BE2C (cell line): ENCODE measurements around the gene TPCN2.

Experiments
- DNase-seq: peaks from one replicate; pipeline ENCODE4 v3.0.0-alpha.2; 2020
- H3K27me3 ChIP-seq: fragments of 250-450 bp; sonication (Bioruptor Pico); 2 replicates; pipeline ENCODE4 v1.5.1; 2020; ENCODE audit warnings: mild to moderate bottlenecking
- H3K36me3 ChIP-seq: fragments of 250-450 bp; sonication (Bioruptor Pico); 2 replicates; pipeline ENCODE4 v1.5.1; 2020; ENCODE audit warnings: mild to moderate bottlenecking
- H3K4me1 ChIP-seq: fragments of 250-450 bp; sonication (Bioruptor Pico); 2 replicates; pipeline ENCODE4 v1.5.1; 2020
- H3K4me3 ChIP-seq: 2 replicates; pipeline ENCODE4 v1.5.1; 2011; ENCODE audit warnings: low read depth, low read length
- H3K9me3 ChIP-seq: fragments of 250-450 bp; sonication (Bioruptor Pico); 2 replicates; pipeline ENCODE4 v1.5.1; 2020
- TF ChIP-seq, protein P1 (sequence below): IDR thresholded peaks from 2 replicates; pipeline ENCODE4 v1.5.1; 2012; ENCODE audit warnings: mild to moderate bottlenecking, low read depth, low read length

The TPCN2 gene

DNA sequence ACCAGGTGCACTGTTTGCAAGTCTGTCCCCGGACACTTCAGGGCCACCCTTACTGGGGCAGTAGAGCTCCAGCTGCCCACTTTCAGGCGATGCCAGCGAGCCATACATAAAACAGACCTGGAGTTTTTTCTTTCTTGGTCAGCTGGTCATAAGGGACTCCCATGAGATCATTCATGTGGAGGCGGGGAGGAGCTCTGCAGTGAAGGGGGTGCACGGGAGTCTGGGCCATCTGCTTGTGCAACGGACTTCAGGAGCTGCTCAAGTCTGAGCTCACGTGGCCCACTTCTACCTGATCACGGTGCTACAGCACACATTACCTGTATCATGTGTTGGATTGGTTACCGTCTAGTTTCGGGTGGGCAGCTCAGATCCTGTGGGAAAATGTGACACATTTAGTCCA is 26.5 kb upstream of the TPCN2 start:
- Histone ChIP-seq H3K27me3 (no peaks in the 10 kb centered on the region), H3K4me1 (no peaks in the 10 kb centered on the region)

DNA sequence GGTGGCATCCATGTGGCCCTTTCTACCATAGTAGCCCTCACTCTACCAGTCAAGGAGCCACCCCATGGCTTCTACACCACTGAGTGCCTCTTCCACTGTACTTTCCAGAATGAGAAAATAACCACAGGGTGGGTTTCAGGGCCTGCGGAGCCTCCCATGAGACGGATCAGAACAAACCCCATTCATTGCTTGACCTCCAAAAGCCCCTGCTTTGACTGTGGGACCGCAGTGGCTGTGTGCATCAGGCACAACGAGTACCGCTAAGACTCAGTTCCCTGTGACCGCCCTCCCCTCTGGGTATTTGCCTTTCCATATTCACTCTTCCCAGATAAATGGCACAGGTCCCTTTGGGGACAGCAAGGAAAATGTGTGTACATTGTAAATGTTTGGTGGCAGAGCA is 24.2 kb upstream of the TPCN2 start:
- DNase-seq, result no peak
- Histone ChIP-seq H3K36me3 (no peaks in the 10 kb centered on the region), H3K9me3 (no peaks in the 10 kb centered on the region), H3K27me3 (no peaks in the 10 kb centered on the region), H3K4me1 (no peaks in the 10 kb centered on the region), H3K4me3 (no peak overlapping the region)
- TF ChIP-seq, protein P1, sequence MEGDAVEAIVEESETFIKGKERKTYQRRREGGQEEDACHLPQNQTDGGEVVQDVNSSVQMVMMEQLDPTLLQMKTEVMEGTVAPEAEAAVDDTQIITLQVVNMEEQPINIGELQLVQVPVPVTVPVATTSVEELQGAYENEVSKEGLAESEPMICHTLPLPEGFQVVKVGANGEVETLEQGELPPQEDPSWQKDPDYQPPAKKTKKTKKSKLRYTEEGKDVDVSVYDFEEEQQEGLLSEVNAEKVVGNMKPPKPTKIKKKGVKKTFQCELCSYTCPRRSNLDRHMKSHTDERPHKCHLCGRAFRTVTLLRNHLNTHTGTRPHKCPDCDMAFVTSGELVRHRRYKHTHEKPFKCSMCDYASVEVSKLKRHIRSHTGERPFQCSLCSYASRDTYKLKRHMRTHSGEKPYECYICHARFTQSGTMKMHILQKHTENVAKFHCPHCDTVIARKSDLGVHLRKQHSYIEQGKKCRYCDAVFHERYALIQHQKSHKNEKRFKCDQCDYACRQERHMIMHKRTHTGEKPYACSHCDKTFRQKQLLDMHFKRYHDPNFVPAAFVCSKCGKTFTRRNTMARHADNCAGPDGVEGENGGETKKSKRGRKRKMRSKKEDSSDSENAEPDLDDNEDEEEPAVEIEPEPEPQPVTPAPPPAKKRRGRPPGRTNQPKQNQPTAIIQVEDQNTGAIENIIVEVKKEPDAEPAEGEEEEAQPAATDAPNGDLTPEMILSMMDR, result no peak

More for the DNA sequence above, 26.5 kb upstream of the TPCN2 start:
- Histone ChIP-seq H3K4me3 (no peak overlapping the region), H3K36me3 (no peaks in the 10 kb centered on the region), H3K9me3 (no peaks in the 10 kb centered on the region)
- no peak for DNase-seq
- TF ChIP-seq, protein P1, result no peak

DNA sequence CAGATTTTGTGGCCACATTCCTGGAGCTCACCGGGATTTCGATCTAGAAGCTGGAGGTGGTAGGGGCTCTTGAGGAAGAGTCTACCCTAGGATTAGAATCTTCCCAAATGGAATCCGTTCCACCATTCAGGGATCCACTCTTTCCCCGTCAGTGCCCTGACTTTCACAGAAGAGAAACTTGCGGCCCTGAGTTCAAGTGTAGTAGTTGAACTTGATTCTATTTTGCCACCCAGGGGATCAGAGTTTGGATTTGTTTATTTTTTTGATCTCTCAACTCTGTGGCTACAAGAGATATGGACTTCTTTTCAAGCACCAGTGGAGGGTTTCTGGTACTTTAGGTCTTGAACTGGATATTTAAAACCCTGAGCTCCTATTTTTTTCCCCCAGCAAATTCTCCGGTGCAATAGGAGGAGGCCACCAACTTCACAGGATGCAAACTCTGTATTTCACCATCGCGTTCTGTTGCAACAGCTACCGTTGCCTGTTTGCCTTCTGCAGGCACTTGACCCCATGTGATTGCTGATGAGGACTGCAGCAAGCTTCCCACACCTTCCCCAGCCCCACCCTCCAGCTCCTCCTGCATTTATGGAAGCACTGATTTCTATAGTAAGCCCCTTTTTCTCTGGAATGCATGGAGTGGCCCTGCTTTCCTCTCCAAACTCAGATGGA is 20.9 kb upstream of the TPCN2 start:
- Histone ChIP-seq H3K4me3 (no peak overlapping the region), H3K4me1 (no peaks in the 10 kb centered on the region), H3K36me3 (no peaks in the 10 kb centered on the region), H3K27me3 (no peaks in the 10 kb centered on the region), H3K9me3 (no peaks in the 10 kb centered on the region)
- no peak for DNase-seq
- TF ChIP-seq, protein P1, result no peak

DNA sequence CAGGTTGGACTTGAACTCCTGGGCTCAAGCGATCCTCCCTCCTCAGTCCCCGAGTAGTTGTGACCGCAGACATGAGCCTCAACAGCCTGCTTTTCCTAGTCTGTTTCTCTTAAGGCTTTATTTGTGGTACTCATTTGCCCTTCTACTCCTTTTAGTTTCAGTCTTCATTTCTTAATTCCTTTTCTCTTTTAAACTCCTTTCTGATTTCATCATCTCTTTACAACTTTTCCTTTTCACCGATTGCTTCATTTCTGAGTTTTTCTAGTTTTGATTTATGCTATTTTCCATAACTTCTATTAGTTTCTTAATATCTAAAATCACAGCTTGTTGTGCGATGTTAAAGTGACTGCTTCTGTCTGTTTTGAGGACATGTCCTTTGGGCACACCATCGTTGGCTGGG is 18.4 kb upstream of the TPCN2 start:
- Histone ChIP-seq H3K9me3 (no peaks in the 10 kb centered on the region), H3K36me3 (no peaks in the 10 kb centered on the region), H3K4me3 (no peak overlapping the region), H3K27me3 (no peaks in the 10 kb centered on the region), H3K4me1 (no peaks in the 10 kb centered on the region)
- no peak for DNase-seq
- TF ChIP-seq, protein P1, result no peak

DNA sequence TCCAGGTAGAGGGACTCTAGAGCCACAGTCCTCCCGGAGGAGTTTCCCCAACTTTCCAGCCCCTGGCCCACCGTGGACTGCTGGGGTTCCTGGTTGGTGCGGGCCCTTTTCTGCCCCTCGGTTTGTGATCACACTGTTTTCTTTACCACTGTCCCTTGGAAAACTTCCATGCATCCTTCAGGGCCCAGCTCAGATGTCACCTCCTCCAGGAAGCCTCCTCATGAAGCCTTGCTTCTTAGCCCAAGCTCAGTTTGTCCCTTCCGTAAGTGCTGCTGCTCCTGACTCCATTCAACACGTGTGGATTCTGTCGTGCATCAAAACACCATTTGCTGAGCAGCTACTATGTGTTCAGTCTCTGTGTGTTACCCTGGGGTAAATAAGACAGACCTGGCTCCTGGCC is 15.9 kb upstream of the TPCN2 start:
- Histone ChIP-seq H3K36me3 (no peaks in the 10 kb centered on the region), H3K9me3 (no peaks in the 10 kb centered on the region), H3K4me3 (no peak overlapping the region), H3K27me3 (no peaks in the 10 kb centered on the region), H3K4me1 (no peaks in the 10 kb centered on the region)
- DNase-seq, result no peak
- TF ChIP-seq, protein P1, result no peak

DNA sequence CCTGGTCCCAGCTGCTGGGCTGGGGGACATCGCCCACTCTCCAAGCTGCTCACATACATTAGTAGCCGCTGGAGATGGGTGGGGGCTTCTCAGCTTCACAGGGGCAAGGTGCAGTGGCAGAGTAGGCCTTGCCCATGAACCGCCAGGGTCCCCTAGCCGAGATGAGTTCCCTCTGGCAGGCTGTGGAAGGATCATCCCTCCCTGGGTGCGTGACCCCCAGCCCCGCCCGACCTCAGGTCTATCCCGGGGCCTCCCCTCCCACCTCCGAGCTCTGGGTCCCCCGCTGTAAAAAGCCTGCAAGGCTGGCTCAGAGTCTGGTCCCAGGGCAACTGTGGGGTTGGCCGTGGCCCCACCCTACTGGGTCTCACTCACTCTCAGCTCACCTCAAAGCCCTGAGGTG is 15.3 kb upstream of the TPCN2 start:
- Histone ChIP-seq H3K27me3 (no peaks in the 10 kb centered on the region), H3K9me3 (no peaks in the 10 kb centered on the region), H3K36me3 (no peaks in the 10 kb centered on the region), H3K4me1 (no peaks in the 10 kb centered on the region), H3K4me3 (no peak overlapping the region)
- TF ChIP-seq, protein P1, result no peak
- DNase-seq, result no peak
